NCI-H2196 treated with DMSO at 0.1 percent for 48 hours (cell line): ENCODE results near the gene ANKRD62.

Source experiments
- DNase-seq: peaks from one replicate; lab custom pipeline; 2025; ENCODE audit not compliant: unreplicated experiment; lab: John Stamatoyannopoulos, UW

The ANKRD62 gene

GRCh38 chr18:12093520-12094257 is at the start of gene ANKRD62:
Gene ANKRD62 (plus strand): TSS chr18:12093843. CDS start chr18:12094018, 175 bp downstream.
- DNase-seq: no peak

GRCh38 chr18:12044591-12044990 is 49.1 kb upstream of the ANKRD62 start:
- no peak for DNase-seq

GRCh38 chr18:12046046-12046750 is 47.4 kb upstream of the ANKRD62 start:
- DNase-seq: no peak

GRCh38 chr18:12046751-12047335 is 46.8 kb upstream of the ANKRD62 start:
- DNase-seq: no peak

- no peak for DNase-seq
Observed at GRCh38 chr18:12048010-12048826, 45.4 kb upstream of the ANKRD62 start.

- DNase-seq: no peak
Observed at GRCh38 chr18:12048827-12049175, 44.8 kb upstream of the ANKRD62 start.

GRCh38 chr18:12049978-12050811 is 43.4 kb upstream of the ANKRD62 start:
- no peak for DNase-seq

- DNase-seq: no peak
Observed at GRCh38 chr18:12052866-12053265, 40.8 kb upstream of the ANKRD62 start.

GRCh38 chr18:12053289-12053688 is 40.4 kb upstream of the ANKRD62 start:
- no peak for DNase-seq

- DNase-seq: no peak
Observed at GRCh38 chr18:12056034-12056883, 37.4 kb upstream of the ANKRD62 start.

- no peak for DNase-seq
Observed at GRCh38 chr18:12056884-12057402, 36.7 kb upstream of the ANKRD62 start.

- DNase-seq: no peak
Observed at GRCh38 chr18:12057419-12058039, 36.1 kb upstream of the ANKRD62 start.

- peak; percentile 31 for DNase-seq
Observed at GRCh38 chr18:12059334-12060181, 34.1 kb upstream of the ANKRD62 start.

GRCh38 chr18:12060182-12060870 is 33.3 kb upstream of the ANKRD62 start:
- DNase-seq: no peak

- DNase-seq: no peak
Observed at GRCh38 chr18:12061685-12062084, 32.0 kb upstream of the ANKRD62 start.

GRCh38 chr18:12062974-12063373 is 30.7 kb upstream of the ANKRD62 start:
- no peak for DNase-seq

- no peak for DNase-seq
Observed at GRCh38 chr18:12064086-12064763, 29.4 kb upstream of the ANKRD62 start.
